ENCODE data around the gene RUVBL1.

DNA sequence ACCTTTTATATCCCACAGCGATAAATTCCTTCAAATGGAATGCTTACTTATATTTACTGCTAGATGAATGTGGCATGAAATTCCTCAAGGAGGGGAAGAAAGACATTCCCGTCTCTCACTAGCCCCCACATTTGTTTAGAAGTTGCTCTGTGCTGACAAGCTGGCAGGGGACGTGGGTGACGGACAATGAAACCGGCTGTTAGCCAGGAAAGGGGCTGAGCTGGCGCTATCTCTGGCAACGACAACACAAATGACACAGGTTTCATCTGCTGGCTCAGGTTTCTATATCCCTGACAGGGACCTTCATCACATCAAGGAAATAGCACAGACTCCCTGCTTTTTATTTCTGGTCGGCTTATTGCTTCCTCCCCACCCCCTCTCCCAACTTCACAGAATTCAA is 15.8 kb downstream of the RUVBL1 start:
- no peak for TF ChIP-seq POLR2AphosphoS5 (IDR thresholded peaks at IDR 0.05; ENCODE audit: low read depth, low read length)
- TF ChIP-seq, protein P1, sequence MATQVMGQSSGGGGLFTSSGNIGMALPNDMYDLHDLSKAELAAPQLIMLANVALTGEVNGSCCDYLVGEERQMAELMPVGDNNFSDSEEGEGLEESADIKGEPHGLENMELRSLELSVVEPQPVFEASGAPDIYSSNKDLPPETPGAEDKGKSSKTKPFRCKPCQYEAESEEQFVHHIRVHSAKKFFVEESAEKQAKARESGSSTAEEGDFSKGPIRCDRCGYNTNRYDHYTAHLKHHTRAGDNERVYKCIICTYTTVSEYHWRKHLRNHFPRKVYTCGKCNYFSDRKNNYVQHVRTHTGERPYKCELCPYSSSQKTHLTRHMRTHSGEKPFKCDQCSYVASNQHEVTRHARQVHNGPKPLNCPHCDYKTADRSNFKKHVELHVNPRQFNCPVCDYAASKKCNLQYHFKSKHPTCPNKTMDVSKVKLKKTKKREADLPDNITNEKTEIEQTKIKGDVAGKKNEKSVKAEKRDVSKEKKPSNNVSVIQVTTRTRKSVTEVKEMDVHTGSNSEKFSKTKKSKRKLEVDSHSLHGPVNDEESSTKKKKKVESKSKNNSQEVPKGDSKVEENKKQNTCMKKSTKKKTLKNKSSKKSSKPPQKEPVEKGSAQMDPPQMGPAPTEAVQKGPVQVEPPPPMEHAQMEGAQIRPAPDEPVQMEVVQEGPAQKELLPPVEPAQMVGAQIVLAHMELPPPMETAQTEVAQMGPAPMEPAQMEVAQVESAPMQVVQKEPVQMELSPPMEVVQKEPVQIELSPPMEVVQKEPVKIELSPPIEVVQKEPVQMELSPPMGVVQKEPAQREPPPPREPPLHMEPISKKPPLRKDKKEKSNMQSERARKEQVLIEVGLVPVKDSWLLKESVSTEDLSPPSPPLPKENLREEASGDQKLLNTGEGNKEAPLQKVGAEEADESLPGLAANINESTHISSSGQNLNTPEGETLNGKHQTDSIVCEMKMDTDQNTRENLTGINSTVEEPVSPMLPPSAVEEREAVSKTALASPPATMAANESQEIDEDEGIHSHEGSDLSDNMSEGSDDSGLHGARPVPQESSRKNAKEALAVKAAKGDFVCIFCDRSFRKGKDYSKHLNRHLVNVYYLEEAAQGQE (IDR thresholded peaks at IDR 0.05; ENCODE audit: insufficient read depth in 1 of 2, low read depth in 2 of 2, low read length in 2 of 2): no peak
- no peak for TF ChIP-seq SIN3A (IDR thresholded peaks at IDR 0.05; ENCODE audit: borderline replicate concordance, insufficient read depth, low read length)
- TF ChIP-seq TAF1 (IDR thresholded peaks at IDR 0.05; ENCODE audit: borderline replicate concordance, insufficient read depth, low read length): no peak
- TF ChIP-seq FOXP2 (optimal IDR thresholded peaks at IDR 0.05; ENCODE audit: borderline replicate concordance, extremely low read depth, extremely low read length, insufficient read depth): no peak

Data from PFSK-1 (cell line).